Cardiac muscle cell (in vitro differentiated cells and primary cell): ENCODE results near the gene EHBP1L1. TPM values are rescaled to one million over a fixed set of nuclear protein-coding genes. Genes with fewer than 3 reads are reported as not detected.

Experiments used
- DNase-seq, 2 donors: peaks; one replicate each; pipeline versions ENCODE4 v3.0.0 to v3.0.0-alpha.2; 2010 to 2017; ENCODE audit warnings: low read depth in 1 of 2, low spot score in 1 of 2
- H3K27ac ChIP-seq: fragments of 200-600 bp; sonication (generic); 2 replicates; pipeline ENCODE4 v1.5.1; 2016
- H3K27me3 ChIP-seq: fragments of 200-600 bp; sonication (generic); 2 replicates; pipeline ENCODE4 v1.6.0; 2016; ENCODE audit warnings: control low read depth
- H3K36me3 ChIP-seq: fragments of 200-600 bp; sonication (generic); 2 replicates; pipeline ENCODE4 v1.5.1; 2016; ENCODE audit warnings: control low read depth
- H3K4me1 ChIP-seq: fragments of 200-600 bp; sonication (generic); 2 replicates; pipeline ENCODE4 v1.8.1; 2017; ENCODE audit warnings: low read depth, mild to moderate bottlenecking, mixed run types
- H3K4me3 ChIP-seq: fragments of 200-600 bp; sonication (generic); 2 replicates; pipeline ENCODE4 v1.5.1; 2016; ENCODE audit warnings: mild to moderate bottlenecking
- H3K9me3 ChIP-seq: fragments of 200-600 bp; sonication (generic); 2 replicates; pipeline ENCODE4 v1.5.1; 2017; ENCODE audit warnings: low read depth, mild to moderate bottlenecking, control low read depth
- CTCF ChIP-seq: IDR thresholded peaks from 2 replicates; pipeline ENCODE4 v1.5.1; 2012; ENCODE audit warnings: low read depth, mild to moderate bottlenecking, low read length
- polyA plus RNA-seq: library from polyadenylated mRNA; unstranded; fragments of >200 nt; fragmentation: Nextera tagmentation; extraction: Ambion mirVana; gene quantifications from 2 replicates; pipeline ENCODE4 v1.2.1, GENCODE V29; 2016
- total RNA-seq: library from RNA; depleted of rRNA; stranded (reverse); fragments of >200 nt; gene quantifications from 2 replicates; pipeline ENCODE4 v1.2.3, GENCODE V29; 2016

Gene EHBP1L1
- total and polyA plus RNA-seq, 2 experiments from 2014 or later = 14.2 to 50.5 TPM

- H3K36me3 ChIP-seq = peaks cover 44% of the 10 kb centered on the region
- H3K4me3 ChIP-seq = no peak overlapping the region
- H3K4me1 ChIP-seq = no peaks in the 10 kb centered on the region
- no peaks in the 10 kb centered on the region for H3K9me3 ChIP-seq
- H3K27me3 ChIP-seq = no peaks in the 10 kb centered on the region
- H3K27ac ChIP-seq = no peak overlapping the region
- peak; percentile 50 for TF ChIP-seq CTCF
- peak; percentile 50 to 64 for DNase-seq
Measured at GRCh38 chr11:65625628-65626342, 49.9 kb downstream of the EHBP1L1 start.

GRCh38 chr11:65627202-65627601 lies 51.3 kb downstream of the EHBP1L1 start:
- no peak overlapping the region for H3K4me3 ChIP-seq
- no peak for DNase-seq
- H3K27me3 ChIP-seq = no peaks in the 10 kb centered on the region
- TF ChIP-seq CTCF = no peak
- H3K9me3 ChIP-seq = no peaks in the 10 kb centered on the region
- H3K27ac ChIP-seq = no peak overlapping the region
- H3K4me1 ChIP-seq = no peaks in the 10 kb centered on the region
- peaks cover 44% of the 10 kb centered on the region for H3K36me3 ChIP-seq

- DNase-seq = no peak
- Histone ChIP-seq H3K4me3 (no peak overlapping the region), H3K36me3 (peaks cover 33% of the 10 kb centered on the region), H3K27ac (no peak overlapping the region), H3K9me3 (no peaks in the 10 kb centered on the region), H3K27me3 (no peaks in the 10 kb centered on the region), H3K4me1 (no peaks in the 10 kb centered on the region)
- TF ChIP-seq CTCF = no peak
Measured at GRCh38 chr11:65629579-65629978, 53.7 kb downstream of the EHBP1L1 start.

GRCh38 chr11:65630215-65630614 lies 54.4 kb downstream of the EHBP1L1 start:
- H3K9me3 ChIP-seq = no peaks in the 10 kb centered on the region
- TF ChIP-seq CTCF = no peak
- peaks cover 31% of the 10 kb centered on the region for H3K36me3 ChIP-seq

GRCh38 chr11:65633390-65634108 lies 57.7 kb downstream of the EHBP1L1 start:
- Histone ChIP-seq H3K27me3 (no peaks in the 10 kb centered on the region), H3K27ac (no peak overlapping the region), H3K4me3 (no peak overlapping the region), H3K36me3 (peaks cover 21% of the 10 kb centered on the region), H3K4me1 (peaks cover 8% of the 10 kb centered on the region), H3K9me3 (no peaks in the 10 kb centered on the region)
- no peak for TF ChIP-seq CTCF
- DNase-seq = no peak

More at GRCh38 chr11:65630215-65630614, 54.4 kb downstream of the EHBP1L1 start:
- Histone ChIP-seq H3K4me1 (no peaks in the 10 kb centered on the region), H3K4me3 (no peak overlapping the region), H3K27ac (no peak overlapping the region), H3K27me3 (no peaks in the 10 kb centered on the region)
- DNase-seq = no peak
